Thyroid gland (tissue), 4 donors: ENCODE data around the gene MAS1L. TPM values are rescaled to one million over a fixed set of nuclear protein-coding genes. Genes with fewer than 3 reads are reported as not detected.

Source experiments
- DNase-seq, 2 donors: peaks; one replicate each; pipeline ENCODE4 v3.0.0-alpha.2; 2019
- H3K27ac ChIP-seq, 3 donors: fragments of 200-600 bp; sonication (generic); 1 replicate in 2 of 3; 2 replicates in 1 of 3; pipeline ENCODE4 v1.5.1; 2016 to 2019; ENCODE audit warnings: mild to moderate bottlenecking in 1 of 3, moderate library complexity in 1 of 3
- H3K27me3 ChIP-seq: fragments of 200-600 bp; sonication (generic); one replicate; pipeline ENCODE4 v1.5.1; 2019
- H3K36me3 ChIP-seq, 2 donors: fragments of 200-600 bp; sonication (generic); one replicate each; pipeline ENCODE4 v1.5.1; 2016 to 2019
- H3K4me1 ChIP-seq, 2 donors: fragments of 200-600 bp; sonication (generic); one replicate each; pipeline ENCODE4 v1.5.1; 2017 to 2019
- H3K4me3 ChIP-seq, 3 donors: fragments of 200-600 bp; sonication (generic); replicated peaks in 1 of 3; 1 replicate in 2 of 3; 2 replicates in 1 of 3; pipeline ENCODE4 v1.5.1; 2016; ENCODE audit warnings: mild to moderate bottlenecking in 1 of 3
- H3K9me3 ChIP-seq: fragments of 200-600 bp; sonication (generic); one replicate; pipeline ENCODE4 v1.5.1; 2017
- CTCF ChIP-seq, 6 experiments: fragments of 200-600 bp in 3 of 6; fragments of 450-650 bp in 3 of 6; sonication (generic) in 3 of 6; IDR thresholded peaks; one replicate each; pipeline ENCODE4 v1.5.1; 2016 to 2019; ENCODE audit warnings: antibody characterized with exemption in 6 of 6, mild to moderate bottlenecking in 2 of 6, inconsistent platforms in 1 of 6, moderate library complexity in 1 of 6
- POLR2A ChIP-seq, 2 donors: fragments of 450-650 bp; IDR thresholded peaks; one replicate each; pipeline ENCODE4 v1.6.1; 2017; ENCODE audit warnings: antibody characterized with exemption in 2 of 2, mild to moderate bottlenecking in 2 of 2, moderate library complexity in 1 of 2
- WGBS, 2 donors: methylation state at CpG; one replicate each; pipeline ENCODE4 v1.1.5; 2017; 5-methylcytosine and 5-hydroxymethylcytosine counted together
- intact Hi-C: fragments of 100-400 bp; cut with DNase I; formaldehyde crosslinking; loops from one replicate; pipeline ENCODE4 v1.15.1; 2023
- total RNA-seq, 4 donors: library from RNA; depleted of rRNA; stranded (reverse); fragments of >200 nt; gene quantifications; one replicate each; pipeline ENCODE4 v1.2.3, GENCODE V29; 2016

Gene MAS1L
- total RNA-seq, 4 donors from 2014 or later = not detected

GRCh38 chr6:29500594-29500993 is 12.8 kb upstream of the MAS1L start:
- TF ChIP-seq POLR2A (IDR thresholded peaks at IDR 0.05) (no peak), CTCF (IDR thresholded peaks at IDR 0.05) (no peak)
- DNase-seq = no peak
- H3K27ac ChIP-seq = no peak overlapping the region
- intact Hi-C loops = no loop called here
- no peaks in the 10 kb centered on the region for H3K27me3 ChIP-seq
- H3K36me3 ChIP-seq = no peaks in the 10 kb centered on the region
- H3K9me3 ChIP-seq = no peaks in the 10 kb centered on the region
- H3K4me3 ChIP-seq = no peak overlapping the region
- WGBS, 2 donors = 86 to 90% methylated on average over 8 of the region's 8 CpGs
- no peaks in the 10 kb centered on the region for H3K4me1 ChIP-seq

DNA sequence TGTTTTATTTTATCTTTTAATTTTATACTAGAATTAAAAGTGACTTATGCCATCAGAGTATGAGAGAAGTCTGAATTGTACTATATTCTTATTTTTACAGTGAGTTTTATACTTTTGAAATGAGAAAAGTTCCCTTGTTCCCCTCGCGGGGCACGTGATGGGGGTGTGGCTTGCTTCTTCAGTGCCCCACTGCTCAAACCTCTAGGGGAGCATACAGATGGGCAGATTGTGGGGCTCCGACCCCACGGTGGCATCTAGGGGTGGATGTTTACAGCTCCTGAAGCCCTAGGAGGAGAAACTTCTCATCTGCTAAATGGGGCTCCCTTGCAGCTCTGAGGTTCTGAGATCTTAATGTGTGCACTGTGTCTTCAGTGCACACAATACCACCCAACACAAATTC is 11.9 kb upstream of the MAS1L start:
- TF ChIP-seq POLR2A (IDR thresholded peaks at IDR 0.05) = no peak
- no peak for TF ChIP-seq CTCF (IDR thresholded peaks at IDR 0.05)
- intact Hi-C loops = no loop called here
- 87% methylated on average over 5 of the region's 5 CpGs for WGBS, 2 donors

GRCh38 chr6:29496961-29497360 is 9.2 kb upstream of the MAS1L start:
- no peak overlapping the region for H3K27ac ChIP-seq
- intact Hi-C loops = no loop called here
- H3K4me1 ChIP-seq = no peaks in the 10 kb centered on the region
- no peak for TF ChIP-seq CTCF (IDR thresholded peaks at IDR 0.05)
- no peak for TF ChIP-seq POLR2A (IDR thresholded peaks at IDR 0.05)
- H3K27me3 ChIP-seq = no peaks in the 10 kb centered on the region
- 78 to 86% methylated on average over 4 of the region's 4 CpGs for WGBS, 2 donors
- no peak for DNase-seq
- H3K36me3 ChIP-seq = no peaks in the 10 kb centered on the region
- no peaks in the 10 kb centered on the region for H3K9me3 ChIP-seq
- no peak overlapping the region for H3K4me3 ChIP-seq

More for the DNA sequence above, 11.9 kb upstream of the MAS1L start:
- H3K27ac ChIP-seq = no peak overlapping the region
- DNase-seq = no peak
- H3K9me3 ChIP-seq = no peaks in the 10 kb centered on the region
- no peaks in the 10 kb centered on the region for H3K4me1 ChIP-seq
- H3K36me3 ChIP-seq = no peaks in the 10 kb centered on the region
- no peaks in the 10 kb centered on the region for H3K27me3 ChIP-seq
- H3K4me3 ChIP-seq = no peak overlapping the region

DNA sequence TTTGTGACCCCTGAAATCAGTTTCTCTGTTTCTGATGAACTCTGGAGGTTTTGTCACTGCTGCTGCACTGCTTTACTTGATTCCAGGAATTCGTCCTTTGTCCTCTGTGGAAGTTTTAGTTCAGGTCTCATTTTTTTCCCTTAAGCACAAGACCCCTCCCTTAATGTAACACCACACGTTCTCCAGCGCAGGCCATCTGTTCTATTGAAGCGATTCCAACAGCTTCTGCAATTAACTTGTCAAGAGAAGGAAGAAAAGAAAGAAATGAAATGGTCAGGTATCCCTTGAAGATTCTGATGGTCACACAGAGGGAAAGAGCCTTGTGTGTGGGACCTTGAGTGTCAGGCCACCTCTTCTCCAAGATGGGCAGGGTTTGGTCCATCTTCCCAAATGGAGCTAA is 7.8 kb upstream of the MAS1L start:
- WGBS, 2 donors = 59 to 73% methylated on average over 4 of the region's 4 CpGs
- TF ChIP-seq CTCF (IDR thresholded peaks at IDR 0.05) (no peak), POLR2A (IDR thresholded peaks at IDR 0.05) (no peak)

DNA sequence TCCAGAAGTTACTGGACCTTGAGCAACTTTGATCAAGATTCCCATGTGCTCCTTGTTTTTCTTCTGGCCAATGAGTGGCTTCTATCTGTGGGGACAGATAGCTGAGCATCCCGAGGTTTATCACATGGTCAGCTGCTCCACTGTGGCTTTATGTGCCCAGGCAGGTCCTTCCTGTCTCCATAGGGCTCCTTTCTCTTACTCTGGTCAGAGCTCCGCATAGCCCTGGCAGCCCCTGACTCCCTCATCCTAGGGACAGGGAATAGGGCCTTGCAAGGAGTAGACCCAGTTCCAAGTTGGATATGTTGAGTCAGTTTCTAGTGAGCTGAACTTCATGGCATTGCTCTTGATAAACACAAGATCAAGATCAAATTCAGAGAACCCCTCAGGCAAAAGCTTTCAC is 6.4 kb upstream of the MAS1L start:
- DNase-seq = no peak

More for the DNA sequence above, 7.8 kb upstream of the MAS1L start:
- no peak for DNase-seq
- Histone ChIP-seq H3K27me3 (no peaks in the 10 kb centered on the region), H3K36me3 (no peaks in the 10 kb centered on the region), H3K4me1 (no peaks in the 10 kb centered on the region), H3K9me3 (no peaks in the 10 kb centered on the region), H3K4me3 (no peak overlapping the region), H3K27ac (no peak overlapping the region)
- intact Hi-C loops = no loop called here

GRCh38 chr6:29493261-29493660 is 5.5 kb upstream of the MAS1L start:
- intact Hi-C loops = no loop called here
- no peak overlapping the region for H3K27ac ChIP-seq
- no peaks in the 10 kb centered on the region for H3K27me3 ChIP-seq
- WGBS, 2 donors = 63 to 67% methylated on average over 2 of the region's 2 CpGs
- H3K4me3 ChIP-seq = no peak overlapping the region
- no peak for DNase-seq
- H3K4me1 ChIP-seq = no peaks in the 10 kb centered on the region
- no peaks in the 10 kb centered on the region for H3K36me3 ChIP-seq
- no peaks in the 10 kb centered on the region for H3K9me3 ChIP-seq
- no peak for TF ChIP-seq CTCF (IDR thresholded peaks at IDR 0.05)
- TF ChIP-seq POLR2A (IDR thresholded peaks at IDR 0.05) = no peak

More for the DNA sequence above, 6.4 kb upstream of the MAS1L start:
- no peaks in the 10 kb centered on the region for H3K36me3 ChIP-seq
- H3K27me3 ChIP-seq = no peaks in the 10 kb centered on the region
- WGBS, 2 donors = 62 to 83% methylated on average over 2 of the region's 2 CpGs
- H3K27ac ChIP-seq = no peak overlapping the region
- H3K9me3 ChIP-seq = no peaks in the 10 kb centered on the region
- TF ChIP-seq POLR2A (IDR thresholded peaks at IDR 0.05) = no peak
- intact Hi-C loops = no loop called here
- no peaks in the 10 kb centered on the region for H3K4me1 ChIP-seq
- H3K4me3 ChIP-seq = no peak overlapping the region
